Measurements from ENCODE around the gene DDIT3. TPM values are rescaled to one million over a fixed set of nuclear protein-coding genes. Genes with fewer than 3 reads are reported as not detected.
A peak's percentile ranks its signal among the peaks of the same experiment; 100 is the strongest.
"Not testable (repeated sequence)": the region's sequence is repeated elsewhere in the genome, so short reads cannot be mapped to it uniquely, and the experiment has no call there.

DDIT3 gene
- total RNA-seq, 2 donors from 2014 or later, result 19.8 to 20.5 TPM

DNA sequence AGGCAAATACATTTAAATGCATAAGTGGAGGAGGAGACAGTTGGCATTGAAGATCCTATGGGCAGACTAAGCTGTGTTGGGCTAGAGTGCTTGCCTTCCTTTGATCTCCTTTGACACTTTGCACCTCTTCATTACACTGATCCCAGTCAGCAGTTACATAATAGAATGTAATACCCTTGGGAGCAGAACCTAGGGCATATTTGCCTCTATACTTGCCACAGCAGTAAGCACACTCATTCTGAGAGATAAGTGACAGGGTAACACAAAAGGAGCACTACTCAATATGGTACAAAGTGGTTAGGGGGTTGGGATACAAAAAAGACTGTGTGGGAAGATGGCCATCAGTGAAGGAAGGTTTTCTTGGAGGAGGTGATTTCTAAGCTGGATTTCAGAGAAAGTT lies 23.5 kb downstream of the DDIT3 start:
- no peak for ATAC-seq
- DNase-seq, result no peak
- intact Hi-C loops (cut with DNase I, micrococcal nuclease), result no loop called here

DNA sequence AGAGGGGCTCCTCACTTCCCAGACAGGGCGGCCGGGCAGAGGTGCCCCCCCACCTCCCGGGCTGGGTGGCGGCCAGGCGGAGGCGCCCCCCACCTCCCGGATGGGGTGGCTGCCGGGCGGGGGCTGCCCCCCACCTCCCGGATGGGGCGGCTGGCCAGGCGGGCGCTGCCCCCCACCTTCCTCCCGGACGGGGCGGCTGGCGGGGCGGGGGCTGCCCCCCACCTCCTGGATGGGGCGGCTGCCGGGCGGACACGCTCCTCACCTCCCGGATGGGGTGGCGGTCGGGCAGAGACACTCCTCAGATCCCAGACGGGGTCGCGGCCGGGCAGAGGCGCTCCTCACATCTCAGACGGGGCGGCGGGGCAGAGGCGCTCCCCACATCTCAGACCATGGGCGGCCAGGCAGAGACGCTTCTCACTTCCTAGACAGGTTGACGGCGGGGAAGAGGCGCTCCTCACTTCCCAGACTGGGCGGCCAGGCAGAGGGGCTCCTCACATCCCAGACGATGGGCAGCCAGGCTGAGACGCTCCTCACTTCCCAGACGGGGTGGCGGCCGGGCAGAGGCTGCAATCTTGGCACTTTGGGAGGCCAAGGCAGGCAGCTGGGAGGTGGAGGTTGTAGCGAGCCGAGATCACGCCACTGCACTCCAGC lies 25.1 kb downstream of the DDIT3 start:
- ATAC-seq; DNase-seq; intact Hi-C loops (cut with DNase I, micrococcal nuclease): not testable (repeated sequence)

- ATAC-seq, result no peak
- intact Hi-C loops (cut with DNase I, micrococcal nuclease), result no loop called here
- no peak for DNase-seq
These were observed 28.7 kb downstream of the DDIT3 start for GRCh38 chr12:57491393-57492280.

GRCh38 chr12:57490126-57490525 lies 30.2 kb downstream of the DDIT3 start:
- ATAC-seq, result no peak

GRCh38 chr12:57489157-57489641 lies 31.1 kb downstream of the DDIT3 start:
- intact Hi-C loops (cut with DNase I, micrococcal nuclease), result no loop called here
- ATAC-seq (no peak), DNase-seq (no peak)

More at GRCh38 chr12:57490126-57490525, 30.2 kb downstream of the DDIT3 start:
- DNase-seq, result no peak
- intact Hi-C loops (cut with DNase I, micrococcal nuclease), result no loop called here

- intact Hi-C loops (cut with DNase I, micrococcal nuclease), result no loop called here
- peak; percentile 40 for ATAC-seq
- DNase-seq, result no peak
These were observed 31.7 kb downstream of the DDIT3 start for GRCh38 chr12:57488402-57489156.

GRCh38 chr12:57487597-57488401 lies 32.5 kb downstream of the DDIT3 start, which contains the start of gene MARS1:
MARS1 (plus strand) TSS chr12:57488068; CDS start chr12:57488091, 23 bp downstream.
- peak; percentile 99 for ATAC-seq

DNA sequence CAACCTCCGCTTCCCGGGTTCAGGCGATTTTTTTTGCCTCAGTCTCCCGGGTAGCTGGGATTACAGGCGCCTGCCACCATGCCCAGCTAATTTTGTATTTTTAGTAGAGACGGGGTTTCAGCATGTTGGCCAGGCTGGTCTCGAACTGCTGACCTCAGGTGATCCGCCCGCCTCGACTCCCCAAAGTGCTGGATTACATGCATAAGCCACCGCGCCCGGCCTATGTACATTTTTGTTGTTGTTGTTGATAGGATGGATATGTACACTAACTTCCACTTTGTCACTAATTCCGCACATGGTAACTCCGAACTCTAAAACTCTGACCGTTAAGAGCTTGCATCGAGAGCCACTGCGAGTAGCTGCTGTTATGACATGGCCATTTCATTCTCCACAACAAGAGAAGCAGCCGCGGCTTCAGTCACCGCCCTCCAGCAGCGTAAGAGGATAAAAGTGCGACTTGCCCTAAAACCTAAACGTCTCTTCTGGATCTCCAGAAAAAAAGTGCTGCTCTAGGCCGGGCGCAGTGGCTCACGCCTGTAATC lies 33.2 kb downstream of the DDIT3 start:
- intact Hi-C loops (cut with DNase I, micrococcal nuclease), result no loop called here
- no peak for DNase-seq

More at GRCh38 chr12:57487597-57488401, 32.5 kb downstream of the DDIT3 start, which contains the start of gene MARS1:
- intact Hi-C loops (cut with DNase I, micrococcal nuclease), result no loop called here
- peak; percentile 94 to 96 for DNase-seq

DNA sequence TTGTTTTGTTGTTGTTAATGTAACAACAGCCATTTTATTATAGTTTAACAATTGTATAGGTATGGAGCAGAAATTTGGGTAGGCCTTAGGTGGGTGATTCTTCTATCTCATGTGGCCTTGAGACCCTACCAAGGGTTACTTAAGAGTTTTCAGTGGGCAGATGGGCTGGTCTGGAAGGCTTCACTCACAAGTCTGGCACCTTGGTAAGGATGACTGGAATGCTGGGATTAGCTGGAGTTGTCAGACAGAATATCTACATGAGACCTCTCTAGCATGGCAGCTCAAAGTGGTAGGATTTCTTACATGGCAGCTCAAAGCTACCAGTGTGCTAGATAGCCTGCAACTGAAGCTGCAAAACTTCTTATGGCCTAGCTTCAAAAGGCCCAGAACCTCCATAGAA lies 34.6 kb downstream of the DDIT3 start:
- intact Hi-C loops (cut with DNase I, micrococcal nuclease), result no loop called here
- no peak for DNase-seq
- ATAC-seq, result no peak

More for the DNA sequence above, 33.2 kb downstream of the DDIT3 start:
- ATAC-seq, result no peak

DNA sequence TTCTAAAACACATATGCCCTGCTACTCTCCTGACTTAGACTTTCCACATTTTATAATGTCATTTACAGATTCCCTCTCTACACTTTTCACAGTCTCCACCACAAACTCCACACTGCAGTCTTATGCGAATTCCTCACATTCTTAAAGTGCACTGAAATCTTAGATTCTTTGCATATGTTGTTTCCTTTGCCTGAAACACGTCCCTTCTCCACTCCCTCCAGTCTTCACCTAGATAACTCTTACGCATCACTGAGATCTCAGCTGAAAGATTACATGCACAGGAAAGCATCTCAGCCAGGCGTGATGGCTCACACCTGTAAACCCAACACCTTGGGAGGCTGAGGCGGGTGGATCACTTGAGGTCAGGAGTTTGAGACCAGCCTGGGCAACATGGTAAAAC lies 36.8 kb downstream of the DDIT3 start:
- intact Hi-C loops (cut with DNase I, micrococcal nuclease), result no loop called here
- DNase-seq (no peak), ATAC-seq (no peak)

DNA sequence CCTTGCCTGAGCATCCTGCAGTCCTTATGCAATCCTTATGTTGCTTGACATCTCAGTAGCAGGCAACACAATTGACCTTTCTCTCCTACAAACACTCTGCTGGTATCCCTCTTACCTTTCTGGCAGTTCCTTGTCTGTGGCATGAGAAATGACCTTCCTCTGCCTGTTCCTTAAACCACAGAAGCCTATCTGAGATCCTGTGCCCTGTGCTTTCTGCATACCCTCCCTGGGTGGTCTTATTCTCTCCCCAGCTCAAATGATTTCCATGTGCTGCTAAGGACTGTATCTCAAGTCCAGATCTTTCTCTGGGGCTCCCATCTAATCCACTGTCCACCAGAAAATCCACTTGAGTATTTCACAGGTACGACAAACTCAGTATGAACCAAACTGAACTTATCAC lies 38.6 kb downstream of the DDIT3 start:
- DNase-seq, result no peak
- ATAC-seq, result no peak
- intact Hi-C loops (cut with DNase I, micrococcal nuclease), result no loop called here

GRCh38 chr12:57479376-57480115 lies 40.8 kb downstream of the DDIT3 start, which contains the start of gene ARHGAP9:
ARHGAP9 (minus strand) TSS chr12:57479866; CDS start chr12:57479406, 460 bp downstream.
- no peak for ATAC-seq
- intact Hi-C loops (cut with DNase I, micrococcal nuclease), result no loop called here
- no peak for DNase-seq

- DNase-seq (no peak), ATAC-seq (no peak)
- intact Hi-C loops (cut with DNase I, micrococcal nuclease), result no loop called here
These were observed 41.3 kb downstream of the DDIT3 start for GRCh38 chr12:57479043-57479375.

DNA sequence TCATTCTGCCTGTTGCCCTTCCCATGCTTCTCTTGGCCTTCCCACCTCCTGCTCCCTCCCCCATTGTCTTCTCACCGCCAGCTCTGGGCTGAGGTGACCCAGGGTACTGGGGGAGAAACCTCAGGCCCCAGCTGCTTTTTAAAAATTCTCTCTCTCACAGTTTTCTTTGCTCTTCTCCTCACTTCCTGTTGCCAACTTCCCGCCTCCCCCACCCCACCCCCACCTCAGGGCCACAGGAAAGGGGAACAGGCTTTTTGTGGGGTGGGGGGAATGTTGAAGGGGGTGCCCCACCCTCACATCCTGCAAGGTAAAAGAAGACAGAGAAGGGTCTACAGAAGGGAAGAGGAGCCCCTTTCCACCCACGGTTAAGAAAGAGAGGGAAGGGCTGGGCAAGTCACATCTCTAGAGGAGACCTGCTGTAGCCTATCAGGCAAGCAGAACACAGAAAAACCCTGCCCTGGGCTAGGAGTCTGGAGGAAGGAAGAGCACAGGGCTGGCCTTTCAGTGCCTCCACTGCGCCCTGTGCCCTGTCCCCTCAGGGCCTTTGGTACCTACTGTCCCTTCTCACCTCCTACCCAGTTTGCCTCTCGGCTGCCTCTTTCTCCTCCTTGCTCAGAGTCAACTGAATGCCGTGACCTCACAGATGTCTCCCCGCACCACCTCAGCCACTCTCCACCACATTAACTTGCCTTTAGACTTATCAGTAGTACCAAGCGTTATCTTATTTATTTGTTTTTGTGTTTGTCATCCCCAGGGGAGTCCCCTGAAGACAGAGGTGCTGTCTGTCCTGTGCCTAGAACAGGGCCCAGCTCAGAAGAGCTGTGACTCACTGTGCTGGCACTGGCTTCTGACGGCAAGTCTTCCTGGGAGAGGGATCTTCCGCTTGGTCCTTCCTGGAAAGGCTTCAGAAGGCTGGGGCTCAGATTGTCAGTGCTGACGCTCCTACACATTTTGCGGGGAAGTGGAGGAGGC lies 42.3 kb downstream of the DDIT3 start:
- DNase-seq, result no peak
- peak; percentile 13 for ATAC-seq
- intact Hi-C loops (cut with DNase I, micrococcal nuclease), result no loop called here

DNA sequence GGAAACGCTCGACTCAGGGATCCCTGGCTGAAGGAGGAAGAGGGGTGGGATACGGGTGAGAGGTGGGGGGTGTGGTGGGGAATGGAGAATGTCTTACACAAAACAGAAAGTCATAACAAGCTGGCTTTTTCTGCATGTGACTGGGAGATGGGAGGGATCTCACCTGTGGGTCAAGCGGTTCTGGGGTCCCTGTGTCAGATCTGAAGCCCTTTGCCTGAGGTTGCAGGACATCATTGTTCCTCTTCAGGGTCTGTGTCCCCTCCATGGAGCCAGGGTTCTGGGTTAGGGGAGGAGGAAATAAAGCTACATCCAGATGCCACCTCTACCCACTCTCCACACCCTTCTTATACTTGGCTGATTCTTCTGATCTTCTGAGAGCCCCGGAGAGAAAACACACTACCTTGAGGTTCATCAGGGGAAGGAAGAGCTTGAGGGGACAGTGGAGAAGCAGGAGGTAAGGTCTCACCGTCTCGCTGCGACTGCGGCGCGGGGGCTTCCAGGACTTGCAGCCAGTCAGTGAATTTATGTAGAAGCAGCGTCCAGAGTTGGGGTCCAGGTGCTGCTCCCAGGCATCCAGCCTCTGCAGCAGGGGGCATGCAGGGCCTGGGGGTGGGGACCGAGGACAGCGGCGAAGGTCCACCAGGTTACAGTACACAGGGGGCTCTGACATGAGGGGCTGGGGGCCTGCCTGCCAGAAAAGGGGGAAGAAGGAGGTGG lies 43.2 kb downstream of the DDIT3 start:
- ATAC-seq, result no peak
- intact Hi-C loops (cut with DNase I, micrococcal nuclease), result no loop called here
- DNase-seq, result no peak

Measured in left colon (tissue), 2 donors.